ENCODE measurements around the gene PIK3CB.

- TF ChIP-seq, protein P1, sequence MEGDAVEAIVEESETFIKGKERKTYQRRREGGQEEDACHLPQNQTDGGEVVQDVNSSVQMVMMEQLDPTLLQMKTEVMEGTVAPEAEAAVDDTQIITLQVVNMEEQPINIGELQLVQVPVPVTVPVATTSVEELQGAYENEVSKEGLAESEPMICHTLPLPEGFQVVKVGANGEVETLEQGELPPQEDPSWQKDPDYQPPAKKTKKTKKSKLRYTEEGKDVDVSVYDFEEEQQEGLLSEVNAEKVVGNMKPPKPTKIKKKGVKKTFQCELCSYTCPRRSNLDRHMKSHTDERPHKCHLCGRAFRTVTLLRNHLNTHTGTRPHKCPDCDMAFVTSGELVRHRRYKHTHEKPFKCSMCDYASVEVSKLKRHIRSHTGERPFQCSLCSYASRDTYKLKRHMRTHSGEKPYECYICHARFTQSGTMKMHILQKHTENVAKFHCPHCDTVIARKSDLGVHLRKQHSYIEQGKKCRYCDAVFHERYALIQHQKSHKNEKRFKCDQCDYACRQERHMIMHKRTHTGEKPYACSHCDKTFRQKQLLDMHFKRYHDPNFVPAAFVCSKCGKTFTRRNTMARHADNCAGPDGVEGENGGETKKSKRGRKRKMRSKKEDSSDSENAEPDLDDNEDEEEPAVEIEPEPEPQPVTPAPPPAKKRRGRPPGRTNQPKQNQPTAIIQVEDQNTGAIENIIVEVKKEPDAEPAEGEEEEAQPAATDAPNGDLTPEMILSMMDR (IDR thresholded peaks at IDR 0.05) = no peak
- TF ChIP-seq POLR2A (IDR thresholded peaks at IDR 0.05) = no peak
Measured at GRCh38 chr3:138862924-138863775, 28.4 kb upstream of the PIK3CB start.

Measured in heart left ventricle (tissue), 13 donors.